HK-2 (cell line): ENCODE measurements around the gene GPHN.

Experiments used
- DNase-seq: peaks from one replicate; pipeline ENCODE4 v3.0.0-alpha.2; 2018; ENCODE audit not compliant: unreplicated experiment

GPHN gene

GRCh38 chr14:66600416-66600815 is 92.5 kb downstream of the GPHN start:
- DNase-seq: no peak

DNA sequence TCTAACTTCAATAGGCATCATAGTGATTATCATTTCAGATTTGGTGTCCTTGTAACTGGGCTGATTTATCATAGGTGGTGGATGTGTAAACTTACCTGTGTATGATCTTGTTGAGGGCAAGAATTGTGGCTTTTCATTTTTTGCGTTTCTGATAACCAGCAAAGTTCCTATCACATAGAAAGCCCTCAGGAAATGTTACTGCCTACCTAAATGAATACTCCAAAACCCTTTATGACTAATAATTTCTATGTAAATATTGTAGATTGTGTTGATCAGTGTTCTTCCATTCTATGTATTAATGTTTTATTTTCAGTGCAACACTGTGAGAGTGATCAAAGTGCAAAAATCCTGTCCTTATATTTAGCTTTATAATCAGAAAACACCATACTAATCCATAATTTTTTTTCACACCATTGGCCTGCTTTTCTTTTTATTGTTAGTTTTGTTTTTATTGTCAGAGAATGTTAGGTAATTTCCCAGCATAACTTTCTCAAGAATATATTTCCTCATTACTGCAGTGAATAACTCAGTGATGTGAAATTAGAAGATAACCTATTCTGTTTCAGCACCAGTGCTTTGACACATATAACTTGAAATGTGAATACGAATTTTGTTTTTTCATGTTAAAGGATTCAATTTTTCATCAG is 94.1 kb downstream of the GPHN start:
- DNase-seq: no peak

DNA sequence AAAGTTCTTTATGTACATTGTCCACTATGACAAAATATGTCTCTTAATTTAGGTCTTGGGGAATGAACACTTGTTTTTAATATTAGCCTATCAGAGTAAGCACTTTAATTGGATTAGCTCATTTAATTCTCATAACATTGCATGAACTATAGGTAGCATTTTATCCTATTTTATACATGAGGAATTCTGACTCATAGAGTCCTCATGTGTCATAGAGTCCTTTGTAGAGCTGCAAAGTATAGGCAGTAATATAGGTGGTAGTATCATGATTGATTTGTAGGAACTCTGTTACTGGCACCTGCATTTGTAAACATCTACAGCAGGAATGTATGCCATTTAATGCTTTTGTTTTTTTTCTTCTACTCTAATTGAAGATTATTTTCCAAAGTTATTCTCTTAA is 96.0 kb downstream of the GPHN start:
- DNase-seq: no peak

GRCh38 chr14:66606826-66607225 is 98.9 kb downstream of the GPHN start:
- no peak for DNase-seq

DNA sequence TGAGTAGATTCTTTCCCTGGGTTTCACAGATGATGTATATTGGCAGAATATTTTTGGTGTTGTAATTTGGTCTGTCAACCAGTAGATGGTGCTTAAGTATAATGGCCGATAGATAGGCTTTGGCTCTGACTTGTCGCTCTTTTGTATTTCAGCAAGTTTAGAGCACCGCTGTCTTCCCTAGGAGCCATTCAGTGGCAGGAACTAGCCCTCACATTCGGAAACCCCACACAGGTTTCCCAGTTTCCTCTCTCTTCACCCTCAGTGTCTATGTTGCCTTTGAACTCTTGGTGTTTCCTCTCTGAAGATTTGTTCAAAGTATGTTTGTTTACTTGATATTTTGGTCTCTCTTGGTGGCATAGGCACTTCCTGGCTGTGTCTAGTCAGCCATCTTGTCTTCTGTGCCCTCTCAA is 102.2 kb downstream of the GPHN start:
- no peak for DNase-seq

DNA sequence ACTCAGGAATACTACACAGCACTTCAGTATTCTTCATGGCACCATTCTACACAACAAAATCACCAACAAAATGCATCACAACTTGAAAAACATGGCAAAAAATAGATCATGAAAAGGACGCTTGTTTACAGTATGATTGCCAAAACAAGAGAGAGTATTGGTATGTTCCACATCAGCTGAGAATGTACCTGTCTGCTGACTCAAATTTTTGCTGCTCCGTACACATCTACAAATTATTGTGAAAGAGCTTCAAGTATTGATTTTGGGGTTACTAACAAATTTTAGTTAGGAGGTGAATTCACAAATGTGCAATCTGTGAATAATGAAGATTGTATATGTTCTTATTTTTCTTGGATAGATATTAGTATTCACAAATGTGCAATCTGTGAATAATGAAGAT is 105.4 kb downstream of the GPHN start:
- no peak for DNase-seq

DNA sequence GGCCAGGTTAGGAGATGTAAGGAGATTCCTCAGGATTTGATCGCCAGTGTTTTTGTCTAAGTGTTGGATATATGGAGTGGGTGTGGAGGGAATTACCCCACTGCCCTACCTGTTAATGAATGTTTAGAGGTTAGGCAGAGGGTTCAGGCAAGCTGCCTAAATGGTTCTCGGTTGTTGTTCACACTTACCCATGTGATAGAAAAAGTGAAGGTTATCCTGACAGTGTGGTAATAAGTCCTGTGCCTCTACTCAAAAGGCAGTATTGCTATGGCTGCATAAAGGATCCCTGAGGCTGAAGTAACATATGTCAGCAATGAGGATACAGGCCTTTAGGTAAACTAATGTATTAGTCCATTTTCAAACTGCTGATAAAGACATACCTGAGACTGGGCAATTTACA is 112.0 kb downstream of the GPHN start:
- no peak for DNase-seq

- no peak for DNase-seq
Measured at GRCh38 chr14:66623838-66624237, 115.9 kb downstream of the GPHN start.

DNA sequence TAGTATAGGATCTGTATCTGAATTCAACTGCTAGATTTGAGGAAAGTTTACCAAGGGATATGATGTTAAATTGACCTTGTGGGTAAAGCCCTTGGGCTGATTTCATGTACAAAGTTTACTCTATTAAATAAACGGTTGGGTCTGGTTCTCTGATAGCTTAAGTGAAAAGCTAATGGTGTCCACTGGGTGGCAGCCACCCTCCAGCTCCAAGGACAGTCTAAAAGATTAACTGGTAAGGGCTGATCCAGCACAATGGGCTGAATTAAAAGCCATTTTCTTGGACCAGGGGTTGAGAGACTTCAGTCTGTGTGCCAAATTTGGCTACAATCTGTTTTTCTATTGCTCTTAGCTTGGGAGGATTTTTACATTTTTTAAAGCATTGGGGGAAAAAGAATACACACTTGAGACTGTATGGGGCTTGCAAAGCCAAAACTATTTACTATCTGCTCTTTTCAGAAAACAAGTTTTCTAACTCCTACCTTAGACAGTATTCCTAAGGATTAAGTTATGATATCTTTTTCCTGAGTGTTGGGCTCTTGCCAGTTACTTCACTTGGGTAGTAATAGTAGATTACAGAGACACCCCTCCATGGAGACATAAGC is 116.5 kb downstream of the GPHN start:
- DNase-seq: peak; percentile 2

DNA sequence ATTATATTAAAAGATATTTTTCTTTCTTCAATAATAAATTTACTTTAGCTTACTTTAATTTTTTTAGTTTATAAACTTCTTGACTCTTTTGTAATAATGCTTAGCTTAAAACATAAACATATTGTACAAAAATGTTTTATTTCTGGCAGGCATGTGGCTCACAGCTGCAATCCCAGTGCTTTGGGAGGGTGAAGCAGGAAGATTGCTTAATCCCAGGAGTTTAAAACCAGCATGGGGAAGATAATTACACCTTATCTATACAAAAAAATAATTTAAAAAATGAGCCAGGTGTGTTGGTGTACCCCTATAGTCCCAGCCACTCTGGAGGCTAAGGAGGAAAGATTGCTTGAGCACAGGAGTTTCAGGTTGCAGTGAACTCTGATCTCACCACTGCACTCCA is 120.7 kb downstream of the GPHN start:
- DNase-seq: no peak

GRCh38 chr14:66629499-66629898 is 121.6 kb downstream of the GPHN start:
- no peak for DNase-seq

DNA sequence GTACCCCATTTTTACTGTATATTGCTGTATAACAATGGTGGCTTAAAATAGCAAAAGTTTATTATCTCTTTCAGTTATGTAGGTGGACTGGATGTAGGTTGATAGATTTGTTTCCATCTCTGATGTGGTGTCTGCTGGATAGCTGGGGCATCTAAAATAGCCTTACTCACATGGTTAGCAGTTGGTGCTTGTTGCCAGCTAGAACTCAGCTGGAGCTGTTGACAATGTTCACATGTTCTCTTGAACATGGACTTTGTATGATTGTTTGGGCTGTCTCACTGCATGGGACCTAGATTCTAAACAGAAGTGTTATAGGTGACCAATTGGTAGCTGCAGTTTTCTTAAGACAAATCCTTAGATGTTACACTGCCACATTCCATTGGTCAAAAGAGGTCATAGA is 126.9 kb downstream of the GPHN start:
- no peak for DNase-seq

DNA sequence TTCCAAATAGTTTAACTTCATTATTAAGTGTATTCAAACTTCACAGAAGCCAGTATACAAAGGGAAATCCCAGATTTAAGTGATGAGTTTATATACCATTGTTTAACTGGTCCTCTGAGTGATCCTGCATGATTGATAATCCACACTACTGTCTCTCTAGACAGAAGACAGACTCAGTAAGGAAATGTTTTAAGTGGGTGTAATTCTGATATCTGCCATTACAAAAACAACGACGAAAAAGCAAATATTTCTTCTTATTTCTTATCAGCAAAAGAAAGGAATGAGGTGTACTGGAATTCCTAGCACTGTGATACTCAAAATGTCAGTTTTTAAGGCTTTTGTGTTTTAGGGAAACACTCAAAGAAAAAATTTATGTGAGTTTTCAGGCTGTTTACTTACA is 127.5 kb downstream of the GPHN start:
- DNase-seq: no peak

DNA sequence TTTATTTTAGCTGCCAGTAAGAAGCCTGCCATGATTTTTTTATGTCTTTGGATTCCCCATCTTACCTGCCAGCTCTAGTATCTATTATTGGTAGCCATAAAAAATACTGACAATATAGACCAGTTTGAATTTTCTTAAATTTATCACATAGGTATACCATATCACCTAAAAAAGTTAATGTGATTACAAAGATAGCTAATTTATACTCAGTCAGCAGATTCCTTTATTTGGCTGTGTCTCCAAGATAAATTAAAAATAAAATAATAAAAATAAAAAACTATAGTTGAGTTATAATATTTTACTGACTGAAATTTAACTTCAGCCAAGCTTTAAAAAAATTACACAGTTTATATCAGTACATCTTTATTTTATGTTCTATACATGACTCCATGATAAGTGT is 128.3 kb downstream of the GPHN start:
- no peak for DNase-seq

- DNase-seq: no peak
Measured at GRCh38 chr14:66638689-66639088, 130.7 kb downstream of the GPHN start.

DNA sequence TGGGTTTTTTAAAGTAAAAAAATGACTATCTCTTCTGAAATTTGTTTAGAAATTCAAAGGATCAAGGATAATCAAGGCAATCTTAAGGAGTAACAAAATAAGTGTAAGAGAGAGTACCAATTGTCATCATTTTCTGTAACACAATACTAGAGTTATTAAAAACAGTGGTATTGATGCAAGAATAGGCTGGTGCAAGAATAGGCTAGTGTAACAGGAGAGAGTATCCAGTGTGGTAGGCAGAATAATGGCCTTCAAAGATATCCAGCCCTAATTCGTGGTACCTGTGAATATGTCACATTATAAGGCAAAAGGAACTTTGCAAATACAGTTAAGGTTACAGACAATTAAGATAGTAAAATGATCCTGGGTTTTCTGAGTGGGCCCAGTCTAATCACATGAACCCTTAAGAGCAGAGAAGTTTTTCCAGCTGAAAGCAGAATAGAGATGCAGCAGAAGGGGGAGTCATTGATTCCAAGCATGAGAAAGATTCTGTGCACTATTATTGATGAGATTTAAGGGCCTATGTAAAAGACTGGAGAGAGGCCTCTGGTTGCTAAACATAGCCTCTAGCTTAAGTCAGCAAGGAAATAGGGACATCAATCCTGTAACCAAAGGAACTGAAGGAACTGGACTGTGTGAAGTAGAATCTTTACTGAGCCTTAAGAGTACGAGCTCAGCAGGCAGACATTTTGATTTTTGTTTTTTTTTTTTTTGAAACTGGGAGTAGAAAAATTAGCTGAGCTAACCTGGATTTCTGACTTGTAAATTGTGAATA is 134.1 kb downstream of the GPHN start:
- DNase-seq: no peak

GRCh38 chr14:66643344-66643743 is 135.4 kb downstream of the GPHN start:
- DNase-seq: no peak

DNA sequence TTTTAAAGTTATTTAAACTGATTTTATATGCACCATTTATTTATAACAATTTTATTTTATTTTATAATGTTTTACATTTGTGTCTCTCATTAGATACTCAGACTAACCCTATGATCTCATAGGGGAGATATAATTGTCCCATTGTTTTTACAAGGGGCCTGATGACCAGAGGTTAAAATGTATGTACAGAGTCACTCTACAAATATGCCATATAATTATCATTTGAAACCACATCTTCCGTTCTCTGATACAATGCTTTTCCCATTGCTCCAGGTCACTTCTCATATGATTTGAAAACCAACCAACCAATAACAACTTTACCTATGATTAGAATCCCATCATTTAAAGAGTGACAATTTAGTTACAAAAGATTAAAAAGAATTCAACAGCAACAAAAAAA is 137.8 kb downstream of the GPHN start:
- no peak for DNase-seq

DNA sequence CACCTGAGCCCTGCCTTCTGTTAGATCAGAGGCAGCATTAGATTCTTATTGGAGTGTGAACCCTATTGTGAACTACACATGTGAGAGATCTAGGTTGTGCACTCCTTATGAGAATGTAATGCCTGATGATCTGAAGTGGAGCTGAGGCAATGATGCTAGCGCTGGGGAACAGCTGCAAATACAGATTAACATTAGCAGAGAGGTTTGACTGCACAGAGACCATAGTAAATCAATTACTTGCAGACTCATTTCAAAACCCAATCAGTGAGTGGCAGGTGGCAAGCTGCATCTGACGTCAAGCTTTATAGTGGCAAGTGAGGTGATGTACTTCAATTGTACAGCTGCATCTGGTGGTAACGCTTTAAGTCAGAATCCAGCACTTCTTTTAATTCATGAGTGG is 141.6 kb downstream of the GPHN start:
- DNase-seq: no peak

GRCh38 chr14:66650491-66650911 is 142.6 kb downstream of the GPHN start:
- no peak for DNase-seq

DNA sequence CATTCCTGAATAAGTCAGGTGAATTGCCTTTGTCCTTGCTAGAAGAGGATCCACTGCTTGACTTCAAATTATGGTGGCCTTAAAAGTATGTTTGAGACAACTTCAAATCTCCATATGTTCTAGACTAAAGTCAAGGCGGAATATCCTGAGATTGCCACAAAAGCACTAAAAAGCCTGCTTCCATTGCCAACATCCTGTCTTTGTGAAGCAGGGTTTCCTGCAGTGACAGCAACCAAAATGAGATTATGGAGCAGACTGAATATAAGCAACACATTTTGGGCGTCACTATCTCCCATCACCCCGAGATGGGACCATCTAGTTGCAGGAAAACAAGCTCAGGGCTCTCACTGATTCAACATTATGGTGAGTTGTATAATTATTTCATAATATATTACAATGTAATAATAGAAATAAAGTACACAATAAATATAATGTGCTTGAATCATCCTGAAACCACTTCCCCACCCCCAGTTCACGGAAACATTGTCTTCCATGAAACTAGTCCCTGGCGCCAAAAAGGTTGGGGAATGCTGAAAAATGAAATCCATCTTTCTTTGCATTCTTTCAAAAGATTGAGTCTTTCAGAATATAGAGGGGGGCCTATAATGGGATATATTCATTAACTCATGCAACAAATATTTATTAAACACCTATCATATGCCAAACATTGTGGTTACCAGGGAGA is 143.7 kb downstream of the GPHN start:
- DNase-seq: no peak

GRCh38 chr14:66652525-66653106 is 144.7 kb downstream of the GPHN start:
- no peak for DNase-seq
